Tibial nerve (tissue), 4 donors: Measurements from ENCODE around the gene COPS3. TPM values are rescaled to one million over a fixed set of nuclear protein-coding genes. Genes with fewer than 3 reads are reported as not detected.
"Not testable (repeated sequence)": the region's sequence is repeated elsewhere in the genome, so short reads cannot be mapped to it uniquely, and the experiment has no call there.

Experiments
- DNase-seq, 2 donors: peaks; one replicate each; pipeline ENCODE4 v3.0.0-alpha.2; 2019; ENCODE audit warnings: low spot score in 2 of 2
- H3K27ac ChIP-seq, 4 donors: fragments of 200-600 bp; sonication (generic) in 3 of 4; one replicate each; pipeline ENCODE4 v1.5.1; 2017 to 2019; ENCODE audit warnings: mild to moderate bottlenecking in 1 of 4
- H3K27me3 ChIP-seq, 2 donors: fragments of 200-600 bp; sonication (generic) in 1 of 2; one replicate each; pipeline versions ENCODE4 v1.5.1 to v1.6.0; 2017 to 2019
- H3K36me3 ChIP-seq, 3 donors: fragments of 200-600 bp; sonication (generic); one replicate each; pipeline ENCODE4 v1.5.1; 2018 to 2019
- H3K4me1 ChIP-seq, 4 donors: fragments of 200-600 bp; sonication (generic) in 3 of 4; one replicate each; pipeline ENCODE4 v1.5.1; 2017 to 2019
- H3K4me3 ChIP-seq, 4 donors: fragments of 200-600 bp; sonication (generic) in 3 of 4; one replicate each; pipeline ENCODE4 v1.5.1; 2017 to 2019; ENCODE audit warnings: mild to moderate bottlenecking in 1 of 4, moderate library complexity in 1 of 4
- H3K9me3 ChIP-seq, 4 donors: fragments of 200-600 bp; sonication (generic) in 3 of 4; one replicate each; pipeline ENCODE4 v1.5.1; 2017 to 2019
- CTCF ChIP-seq, 5 experiments: fragments of 200-600 bp in 3 of 5; fragments of 450-650 bp in 2 of 5; sonication (generic) in 3 of 5; IDR thresholded peaks; one replicate each; pipeline ENCODE4 v1.5.1; 2016 to 2019; ENCODE audit warnings: antibody characterized with exemption in 5 of 5, mild to moderate bottlenecking in 3 of 5, moderate library complexity in 2 of 5
- EP300 ChIP-seq, 2 donors: sonication (generic); formaldehyde crosslinking; IDR thresholded peaks; one replicate each; pipeline ENCODE4 v1.6.1; 2017; ENCODE audit warnings: antibody characterized with exemption in 2 of 2, mild to moderate bottlenecking in 1 of 2
- POLR2A ChIP-seq, 2 donors: fragments of 450-650 bp; IDR thresholded peaks; one replicate each; pipeline ENCODE4 v1.6.1; 2017; ENCODE audit warnings: antibody characterized with exemption in 2 of 2, mild to moderate bottlenecking in 2 of 2, moderate library complexity in 2 of 2
- WGBS, 2 donors: methylation state at CpG; one replicate each; pipeline ENCODE4 v1.1.5; 2018; 5-methylcytosine and 5-hydroxymethylcytosine counted together
- total RNA-seq, 4 donors: library from RNA; depleted of rRNA; stranded (reverse); fragments of >200 nt; gene quantifications; one replicate each; pipeline ENCODE4 v1.1.0, GENCODE V29; 2016

Gene COPS3
- total RNA-seq, 4 donors from 2014 or later, result 15.7 to 58.8 (median 47.6) TPM

- peak; percentile 60 to 61 for DNase-seq
- H3K4me1 ChIP-seq, result peaks cover 0 to 34% (median 16%) of the 10 kb centered on the region in 4 donors
- peak in 1 of 2 donors; percentile 23 for TF ChIP-seq EP300 (IDR thresholded peaks at IDR 0.05)
- TF ChIP-seq CTCF (IDR thresholded peaks at IDR 0.05), result peak in 1 of 5 experiments; percentile 16
- peak; percentile 16 to 52 for TF ChIP-seq POLR2A (IDR thresholded peaks at IDR 0.05)
- 0 to 1% methylated on average over 19 to 79 of the region's 107 CpGs for WGBS, 2 donors
- H3K27ac ChIP-seq, result peak within 1 kb of the TSS; percentile 29 to 77 (median 60)
- peaks cover 0 to 4% (median 0%) of the 10 kb centered on the region in 3 donors for H3K36me3 ChIP-seq
- no peaks in the 10 kb centered on the region for H3K27me3 ChIP-seq
- no peaks in the 10 kb centered on the region for H3K9me3 ChIP-seq
- peak within 1 kb of the TSS; percentile 51 to 67 (median 58) for H3K4me3 ChIP-seq
Observed at GRCh38 chr17:17303010-17303846, 22.2 kb upstream of the COPS3 start, which contains the start of gene NT5M. TSS of gene NT5M (plus strand) at chr17:17303373. CDS start at chr17:17303551, 178 bp downstream.

GRCh38 chr17:17301659-17302058 is 20.6 kb upstream of the COPS3 start:
- not testable (repeated sequence) for H3K27ac ChIP-seq, H3K36me3 ChIP-seq, H3K4me3 ChIP-seq, H3K9me3 ChIP-seq, DNase-seq, H3K27me3 ChIP-seq
- WGBS, 2 donors, result 94 to 95% methylated on average over 11 of the region's 11 CpGs
- H3K4me1 ChIP-seq, result peaks cover 0 to 34% (median 16%) of the 10 kb centered on the region in 4 donors

- Histone ChIP-seq H3K27ac (peak overlapping the region in 3 of 4 donors; percentile 25 to 63 (median 28)), H3K27me3 (no peaks in the 10 kb centered on the region), H3K36me3 (no peaks in the 10 kb centered on the region), H3K4me1 (peaks cover 0 to 34% (median 16%) of the 10 kb centered on the region in 4 donors), H3K9me3 (no peaks in the 10 kb centered on the region), H3K4me3 (peak overlapping the region; percentile 24 to 52 (median 42))
- TF ChIP-seq POLR2A (IDR thresholded peaks at IDR 0.05) (no peak), EP300 (IDR thresholded peaks at IDR 0.05) (no peak), CTCF (IDR thresholded peaks at IDR 0.05) (no peak)
- 13 to 16% methylated on average over 21 to 32 of the region's 35 CpGs for WGBS, 2 donors
- DNase-seq, result no peak
Observed at GRCh38 chr17:17300624-17301568, 19.9 kb upstream of the COPS3 start.

- Histone ChIP-seq H3K27ac (no peak overlapping the region), H3K4me1 (peaks cover 0 to 11% (median 7%) of the 10 kb centered on the region in 4 donors), H3K4me3 (no peak overlapping the region), H3K27me3 (no peaks in the 10 kb centered on the region), H3K9me3 (no peaks in the 10 kb centered on the region), H3K36me3 (no peaks in the 10 kb centered on the region)
- WGBS, 2 donors, result 44 to 45% methylated on average over 3 of the region's 3 CpGs
- DNase-seq, result no peak
- TF ChIP-seq POLR2A (IDR thresholded peaks at IDR 0.05), result no peak
- no peak for TF ChIP-seq EP300 (IDR thresholded peaks at IDR 0.05)
- no peak for TF ChIP-seq CTCF (IDR thresholded peaks at IDR 0.05)
Observed at GRCh38 chr17:17298108-17298507, 17.1 kb upstream of the COPS3 start.

DNA sequence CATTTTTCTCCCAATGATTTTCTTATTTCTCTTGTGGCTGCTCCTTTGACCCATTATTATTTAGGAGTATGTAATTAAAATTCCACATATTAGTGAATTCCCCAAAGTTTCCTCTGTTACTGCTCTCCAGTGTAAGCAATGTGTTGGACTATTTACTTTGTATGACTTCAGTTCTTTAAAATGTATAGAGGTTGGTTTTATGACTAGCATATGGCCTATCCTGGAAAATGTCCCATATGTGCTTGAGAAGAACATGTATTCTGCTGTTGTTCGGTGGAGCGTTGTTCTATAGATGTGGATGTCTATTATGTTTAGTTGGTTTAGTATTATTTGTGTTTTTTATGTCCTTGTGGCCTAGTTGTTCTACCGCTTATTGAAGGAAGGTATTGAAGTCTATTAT is 16.2 kb upstream of the COPS3 start:
- Histone ChIP-seq H3K4me3 (no peak overlapping the region), H3K27me3 (no peaks in the 10 kb centered on the region), H3K9me3 (no peaks in the 10 kb centered on the region), H3K27ac (no peak overlapping the region), H3K4me1 (peaks cover 0 to 11% (median 7%) of the 10 kb centered on the region in 4 donors), H3K36me3 (no peaks in the 10 kb centered on the region)
- DNase-seq, result no peak
- WGBS, 2 donors, result 79 to 82% methylated on average over 3 of the region's 3 CpGs
- TF ChIP-seq POLR2A (IDR thresholded peaks at IDR 0.05) (no peak), CTCF (IDR thresholded peaks at IDR 0.05) (no peak), EP300 (IDR thresholded peaks at IDR 0.05) (no peak)
